H1 (cell line): ENCODE data around the gene RBM8A. TPM values are rescaled to one million over a fixed set of nuclear protein-coding genes. Genes with fewer than 3 reads are reported as not detected.

ENCODE experiments used
- ATF3 ChIP-seq: IDR thresholded peaks from 2 replicates; pipeline ENCODE4 v1.6.1; 2011; ENCODE audit warnings: low read depth, mild to moderate bottlenecking, low read length; ENCODE audit not compliant: insufficient read depth
- SRF ChIP-seq: IDR thresholded peaks from 2 replicates; pipeline ENCODE4 v1.6.1; 2011; ENCODE audit warnings: mild to moderate bottlenecking, low read depth, low read length, moderate library complexity
- polyA plus RNA-seq, 7 experiments: library from polyadenylated mRNA; depleted of rRNA in 3 of 7; stranded (reverse) in 5 of 7; unstranded in 2 of 7; fragments of >200 nt in 5 of 7; fragments of 200-250 nt in 2 of 7; gene quantifications; 1 replicate in 5 of 7; 2 replicates in 1 of 7; 4 replicates in 1 of 7; pipeline versions ENCODE4 v1.2.1 to v1.2.3, GENCODE V29; 2011 to 2013; ENCODE audit warnings: missing spikeins in 2 of 7, mixed read lengths in 2 of 7
- total RNA-seq: library from RNA; stranded (reverse); fragmentation: NEBNext Ultra II Directional; extraction: Animal tissue kit (Norgen Biotek cat#: 25700); gene quantifications from 2 replicates; pipeline ENCODE4 v1.2.1, GENCODE V29; 2021

RBM8A gene
- total and polyA plus RNA-seq, 2 of the 8 experiments (the other 6 are each of a cell fraction or from before 2014, with no cell fraction given) = 125 to 216 TPM

GRCh38 chr1:145947551-145947950 is 20.3 kb upstream of the RBM8A start (continued):
- TF ChIP-seq ATF3 (no peak), SRF (no peak)
- TF ChIP-seq, all 59 proteins: peak for 3
